H9 (cell line): ENCODE measurements around the gene CCDC27. TPM values are rescaled to one million over a fixed set of nuclear protein-coding genes. Genes with fewer than 3 reads are reported as not detected.

ENCODE experiments used
- DNase-seq: peaks from one replicate; pipeline ENCODE4 v3.0.0-alpha.2; 2017
- H2AFZ ChIP-seq: one replicate; pipeline ENCODE4 v1.6.1; 2013; ENCODE audit warnings: mild to moderate bottlenecking, low read length, control low read depth, moderate library complexity
- H2AK5ac ChIP-seq: 2 replicates; pipeline ENCODE4 v1.6.1; 2013; ENCODE audit warnings: low read length, control low read depth, mixed read lengths; ENCODE audit not compliant: insufficient read length
- H2BK120ac ChIP-seq: one replicate; pipeline ENCODE4 v1.6.1; 2013; ENCODE audit warnings: low read depth, mild to moderate bottlenecking, low read length, control low read depth, inconsistent platforms; ENCODE audit not compliant: poor library complexity, severe bottlenecking
- H2BK12ac ChIP-seq: 2 replicates; pipeline ENCODE4 v1.6.1; 2013; ENCODE audit warnings: low read length, control low read depth, mixed read lengths, low read depth; ENCODE audit not compliant: insufficient read length
- H2BK15ac ChIP-seq: 2 replicates; pipeline ENCODE4 v1.6.1; 2013; ENCODE audit warnings: low read depth, low read length, control low read depth
- H2BK20ac ChIP-seq: one replicate; pipeline ENCODE4 v1.6.1; 2013; ENCODE audit warnings: low read depth, mild to moderate bottlenecking, low read length, control low read depth, inconsistent platforms; ENCODE audit not compliant: poor library complexity, severe bottlenecking
- H2BK5ac ChIP-seq: 2 replicates; pipeline ENCODE4 v1.6.1; 2013; ENCODE audit warnings: low read length, control low read depth, mixed read lengths; ENCODE audit not compliant: insufficient read length
- H3K14ac ChIP-seq: 2 replicates; pipeline ENCODE4 v1.6.1; 2013; ENCODE audit warnings: low read length, control low read depth; ENCODE audit not compliant: insufficient read depth
- H3K18ac ChIP-seq: 2 replicates; pipeline ENCODE4 v1.6.1; 2013; ENCODE audit warnings: low read depth, mild to moderate bottlenecking, mixed read lengths, low read length, control low read depth; ENCODE audit not compliant: insufficient read length
- H3K23ac ChIP-seq: 2 replicates; pipeline ENCODE4 v1.6.1; 2013; ENCODE audit warnings: low read length, control low read depth, mixed read lengths, low read depth; ENCODE audit not compliant: insufficient read length
- H3K23me2 ChIP-seq: 2 replicates; pipeline ENCODE4 v1.6.1; 2013; ENCODE audit warnings: low read depth, mild to moderate bottlenecking, mixed read lengths, low read length, control low read depth; ENCODE audit not compliant: insufficient read length, poor library complexity, severe bottlenecking
- H3K27ac ChIP-seq: 2 replicates; pipeline ENCODE4 v1.5.1; 2013; ENCODE audit warnings: low read length, control low read depth, mixed read lengths, low read depth; ENCODE audit not compliant: insufficient read length
- H3K27me3 ChIP-seq: 2 replicates; pipeline ENCODE4 v1.6.1; 2013; ENCODE audit warnings: low read length, control low read depth, inconsistent platforms; ENCODE audit not compliant: insufficient read depth
- H3K4ac ChIP-seq: 2 replicates; pipeline ENCODE4 v1.6.1; 2013; ENCODE audit warnings: low read depth, mild to moderate bottlenecking, control low read depth, inconsistent platforms, low read length, moderate library complexity
- H3K4me1 ChIP-seq: 2 replicates; pipeline ENCODE4 v1.6.1; 2013; ENCODE audit warnings: low read length, control low read depth, inconsistent platforms; ENCODE audit not compliant: insufficient read depth
- H3K4me2 ChIP-seq: 2 replicates; pipeline ENCODE4 v1.6.1; 2013; ENCODE audit warnings: low read length, control low read depth, mixed read lengths; ENCODE audit not compliant: insufficient read length, insufficient read depth
- H3K56ac ChIP-seq: 2 replicates; pipeline ENCODE4 v1.6.1; 2013; ENCODE audit warnings: low read depth, mild to moderate bottlenecking, mixed read lengths, low read length, control low read depth; ENCODE audit not compliant: insufficient read length
- H3K79me1 ChIP-seq: 2 replicates; pipeline ENCODE4 v1.6.1; 2013; ENCODE audit warnings: low read depth, mild to moderate bottlenecking, moderate library complexity, low read length, control low read depth, inconsistent platforms; ENCODE audit not compliant: insufficient read depth, poor library complexity, severe bottlenecking
- H3K79me2 ChIP-seq: 2 replicates; pipeline ENCODE4 v1.6.1; 2013; ENCODE audit warnings: low read length, control low read depth, inconsistent platforms; ENCODE audit not compliant: insufficient read depth
- H3K9ac ChIP-seq: 2 replicates; pipeline ENCODE4 v1.6.1; 2013; ENCODE audit warnings: low read length, control low read depth, mixed read lengths; ENCODE audit not compliant: insufficient read length; ENCODE audit errors: extremely low read depth
- H3K9me3 ChIP-seq: one replicate; pipeline ENCODE4 v1.6.1; 2013; ENCODE audit warnings: low read depth, low read length, inconsistent platforms; ENCODE audit not compliant: control insufficient read depth
- H3T11ph ChIP-seq: one replicate; pipeline ENCODE4 v1.6.1; 2013; ENCODE audit warnings: mild to moderate bottlenecking, low read length, control low read depth, inconsistent platforms
- H4K20me1 ChIP-seq: one replicate; pipeline ENCODE4 v1.6.1; 2013; ENCODE audit not compliant: control insufficient read depth, insufficient read length, insufficient read depth
- H4K5ac ChIP-seq: 2 replicates; pipeline ENCODE4 v1.6.1; 2013; ENCODE audit warnings: low read depth, mild to moderate bottlenecking, mixed read lengths, low read length, control low read depth; ENCODE audit not compliant: insufficient read length
- H4K8ac ChIP-seq: replicated peaks from 2 replicates; pipeline ENCODE4 v1.6.1; 2013; ENCODE audit warnings: low read length, control low read depth, mixed read lengths, low read depth; ENCODE audit not compliant: insufficient read length
- H4K91ac ChIP-seq: 2 replicates; pipeline ENCODE4 v1.6.1; 2013; ENCODE audit warnings: low read depth, mild to moderate bottlenecking, moderate library complexity, mixed read lengths, low read length, control low read depth; ENCODE audit not compliant: insufficient read length
- H3K27ac Mint-ChIP-seq, 3 experiments: 2 replicates in 2 of 3; 3 replicates in 1 of 3; pipeline ENCODE4 v1.8.0; 2020 to 2021; ENCODE audit warnings: mixed read lengths in 3 of 3, mild to moderate bottlenecking in 1 of 3, moderate library complexity in 1 of 3
- H3K27me3 Mint-ChIP-seq: 2 replicates; pipeline ENCODE4 v1.8.0; 2021; ENCODE audit warnings: low read depth, mild to moderate bottlenecking, moderate library complexity, mixed read lengths
- H3K36me3 Mint-ChIP-seq, 3 experiments: 2 replicates in 2 of 3; 3 replicates in 1 of 3; pipeline ENCODE4 v1.8.0; 2020 to 2021; ENCODE audit warnings: low read depth in 3 of 3, mixed read lengths in 3 of 3; ENCODE audit not compliant: insufficient read depth in 1 of 3
- H3K4me1 Mint-ChIP-seq, 2 experiments: 2 replicates each; pipeline ENCODE4 v1.8.0; 2020; ENCODE audit warnings: mixed read lengths in 2 of 2
- H3K4me3 Mint-ChIP-seq, 2 experiments: 2 replicates in 1 of 2; 3 replicates in 1 of 2; pipeline ENCODE4 v1.8.0; 2020 to 2021; ENCODE audit warnings: mild to moderate bottlenecking in 2 of 2, mixed read lengths in 2 of 2, moderate library complexity in 1 of 2
- H3K9me3 Mint-ChIP-seq, 2 experiments: 2 replicates in 1 of 2; 3 replicates in 1 of 2; pipeline ENCODE4 v1.8.0; 2020; ENCODE audit warnings: mild to moderate bottlenecking in 2 of 2, mixed read lengths in 2 of 2, moderate library complexity in 1 of 2
- WGBS: extraction: QIAGEN DNeasy Blood & Tissue Kit; methylation state at CpG from one replicate; pipeline ENCODE4 v1.1.7; 2013; ENCODE audit warnings: missing lambda C conversion rate, low lambda C conversion rate, mixed read lengths; ENCODE audit not compliant: insufficient read length; ENCODE audit errors: extremely low coverage; 5-methylcytosine and 5-hydroxymethylcytosine counted together
- total RNA-seq: library from RNA; stranded (reverse); gene quantifications from 2 replicates; pipeline ENCODE4 v1.2.1, GENCODE V29; 2021
- TF ChIP-seq, protein P1 (sequence below): fragments of 200-600 bp; sonication (generic); conservative IDR thresholded peaks from 3 replicates; pipeline ENCODE4 v1.8.0; 2021; ENCODE audit warnings: antibody characterized with exemption, mild to moderate bottlenecking

Gene CCDC27
- total RNA-seq, 1 experiment from 2014 or later, result not detected

DNA sequence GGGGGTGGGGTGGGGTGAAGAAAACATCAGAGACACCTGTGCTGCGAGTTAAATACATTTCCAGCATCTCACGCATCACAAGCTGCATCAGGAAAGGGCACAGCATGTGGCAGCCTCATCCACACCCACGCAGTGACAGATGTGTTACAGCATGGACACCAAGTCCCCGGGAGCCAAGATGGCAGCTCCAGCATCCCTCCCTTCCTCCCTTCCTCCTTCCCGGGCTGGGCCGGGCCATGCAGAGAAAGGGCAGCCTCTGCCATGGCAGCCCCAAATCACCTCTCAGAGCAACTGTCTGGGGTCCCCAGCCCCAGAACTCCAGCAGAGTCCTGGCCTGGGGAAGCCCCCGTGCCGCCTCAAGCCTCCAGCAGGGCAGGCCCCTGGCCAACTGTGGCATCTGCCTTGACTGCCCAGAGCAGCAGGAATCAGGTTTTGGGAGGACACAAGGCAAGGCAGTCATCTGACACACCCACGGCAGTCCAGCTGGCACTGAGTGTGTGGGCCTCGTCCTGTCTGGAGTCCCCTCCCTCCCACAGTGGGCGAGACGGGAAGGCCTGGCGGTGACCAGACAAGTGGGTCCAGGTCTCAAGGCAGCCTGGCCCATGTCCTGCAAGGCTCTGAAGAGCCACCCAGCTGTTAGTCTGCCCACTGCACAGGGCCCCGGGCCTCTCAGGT lies 26.5 kb downstream of the CCDC27 start:
- no peak overlapping the region for H3K4ac ChIP-seq
- H2BK15ac ChIP-seq, result no peak overlapping the region
- no peak overlapping the region for H2BK20ac ChIP-seq
- no peaks in the 10 kb centered on the region for H3K79me1 ChIP-seq
- Mint-ChIP-seq H3K4me3 (no peak overlapping the region), H3K4me1 (peaks cover 10 to 15% of the 10 kb centered on the region in 2 experiments), H3K9me3 (no peaks in the 10 kb centered on the region), H3K36me3 (peaks cover 36 to 45% (median 44%) of the 10 kb centered on the region in 3 experiments), H3K27me3 (peaks cover 1% of the 10 kb centered on the region; the same call in 1 of the 2 replicates), H3K27ac (0 out of 7 replicates have a peak overlapping the region, but pooled peaks of 1 of the 3 experiments have one; percentile 68)
- whole genome bisulfite sequencing, result no CpG with 5 or more reads among the region's 14 CpGs
- H3K79me2 ChIP-seq, result no peaks in the 10 kb centered on the region
- no peak for DNase-seq
- H3K27me3 ChIP-seq, result no peaks in the 10 kb centered on the region
- no peak overlapping the region for H2BK120ac ChIP-seq
- no peak overlapping the region for H3K27ac ChIP-seq
- H2AK5ac ChIP-seq, result no peak overlapping the region
- no peak overlapping the region for H4K8ac ChIP-seq
- H3K4me2 ChIP-seq, result no peak overlapping the region
- H3T11ph ChIP-seq, result no peak overlapping the region
- H3K9ac ChIP-seq, result no peak overlapping the region
- TF ChIP-seq, protein P1, sequence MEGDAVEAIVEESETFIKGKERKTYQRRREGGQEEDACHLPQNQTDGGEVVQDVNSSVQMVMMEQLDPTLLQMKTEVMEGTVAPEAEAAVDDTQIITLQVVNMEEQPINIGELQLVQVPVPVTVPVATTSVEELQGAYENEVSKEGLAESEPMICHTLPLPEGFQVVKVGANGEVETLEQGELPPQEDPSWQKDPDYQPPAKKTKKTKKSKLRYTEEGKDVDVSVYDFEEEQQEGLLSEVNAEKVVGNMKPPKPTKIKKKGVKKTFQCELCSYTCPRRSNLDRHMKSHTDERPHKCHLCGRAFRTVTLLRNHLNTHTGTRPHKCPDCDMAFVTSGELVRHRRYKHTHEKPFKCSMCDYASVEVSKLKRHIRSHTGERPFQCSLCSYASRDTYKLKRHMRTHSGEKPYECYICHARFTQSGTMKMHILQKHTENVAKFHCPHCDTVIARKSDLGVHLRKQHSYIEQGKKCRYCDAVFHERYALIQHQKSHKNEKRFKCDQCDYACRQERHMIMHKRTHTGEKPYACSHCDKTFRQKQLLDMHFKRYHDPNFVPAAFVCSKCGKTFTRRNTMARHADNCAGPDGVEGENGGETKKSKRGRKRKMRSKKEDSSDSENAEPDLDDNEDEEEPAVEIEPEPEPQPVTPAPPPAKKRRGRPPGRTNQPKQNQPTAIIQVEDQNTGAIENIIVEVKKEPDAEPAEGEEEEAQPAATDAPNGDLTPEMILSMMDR, result no peak
- no peak overlapping the region for H4K91ac ChIP-seq
- H3K18ac ChIP-seq, result no peak overlapping the region
- H2AFZ ChIP-seq, result no peak overlapping the region
- no peaks in the 10 kb centered on the region for H3K9me3 ChIP-seq
- no peak overlapping the region for H3K14ac ChIP-seq
- H3K23ac ChIP-seq, result no peak overlapping the region
- no peaks in the 10 kb centered on the region for H3K23me2 ChIP-seq
- no peak overlapping the region for H2BK12ac ChIP-seq
- H2BK5ac ChIP-seq, result no peak overlapping the region
- no peak overlapping the region for H4K5ac ChIP-seq
- no peak overlapping the region for H3K56ac ChIP-seq
- no peaks in the 10 kb centered on the region for H4K20me1 ChIP-seq
- H3K4me1 ChIP-seq, result no peaks in the 10 kb centered on the region
